ENCODE results near the gene CD74. TPM values are rescaled to one million over a fixed set of nuclear protein-coding genes. Genes with fewer than 3 reads are reported as not detected.

Gene CD74
- polyA plus RNA-seq, 1 donor from 2014 or later: not detected

DNA sequence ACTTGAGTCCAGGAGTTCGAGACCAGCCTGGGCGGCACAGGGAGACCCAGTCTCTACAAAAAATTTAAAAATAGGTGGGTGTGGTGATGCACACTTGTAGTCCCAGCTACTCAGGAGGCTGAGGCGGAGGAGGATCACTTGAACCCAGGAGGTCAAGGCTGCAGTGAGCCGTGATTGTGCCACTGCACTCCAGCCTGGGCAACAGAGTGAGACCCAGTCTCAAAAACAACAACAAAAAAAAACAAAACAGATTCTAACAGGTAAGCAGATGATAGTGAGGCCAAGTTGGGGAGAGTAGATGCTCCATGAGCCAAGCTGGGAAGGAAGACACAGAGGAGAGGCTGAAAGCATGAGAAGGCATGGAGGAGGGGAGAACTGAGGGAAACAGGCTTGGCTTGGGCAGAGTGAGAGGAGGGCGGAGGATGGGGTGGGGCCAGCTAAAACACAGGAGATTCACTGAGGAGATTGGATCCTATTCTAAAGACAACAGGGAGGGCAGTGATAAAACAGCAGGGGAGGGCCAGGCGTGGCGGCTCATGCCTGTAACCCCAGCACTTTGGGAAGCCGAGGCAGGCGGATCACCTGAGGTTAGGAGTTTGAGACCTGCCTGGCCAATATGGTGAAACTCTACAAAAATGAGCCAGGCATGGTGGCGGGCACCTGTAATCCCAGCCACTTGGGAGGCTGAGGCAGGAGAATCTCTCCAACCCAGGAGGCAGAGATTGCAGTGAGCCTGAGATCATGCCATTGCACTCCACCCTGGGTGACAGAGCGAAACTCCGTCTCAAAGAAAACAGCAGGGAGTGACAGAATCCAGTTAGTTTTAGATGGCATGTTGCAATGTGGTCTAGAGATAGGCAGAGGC lies 28.5 kb upstream of the CD74 start:
- no peak overlapping the region for H3K27ac ChIP-seq (ENCODE audit: low read length)
- H3K9ac ChIP-seq (ENCODE audit: low read length): no peak overlapping the region
- no peak overlapping the region for H2AFZ ChIP-seq (ENCODE audit: low read depth, low read length)
- TF ChIP-seq POLR2AphosphoS5 (IDR thresholded peaks at IDR 0.05) (no peak), RAD21 (conservative IDR thresholded peaks at IDR 0.05) (no peak), EZH2 (IDR thresholded peaks at IDR 0.05; ENCODE audit: borderline replicate concordance, insufficient read depth, low read length, poor library complexity, severe bottlenecking) (no peak), EP300 (conservative IDR thresholded peaks at IDR 0.05; ENCODE audit: poor library complexity, severe bottlenecking) (no peak), TAF1 (IDR thresholded peaks at IDR 0.05; ENCODE audit: low read depth) (no peak), SMC3 (conservative IDR thresholded peaks at IDR 0.05; ENCODE audit: poor library complexity) (no peak), MXI1 (conservative IDR thresholded peaks at IDR 0.05; ENCODE audit: poor library complexity, severe bottlenecking) (no peak)
- TF ChIP-seq, protein P1, sequence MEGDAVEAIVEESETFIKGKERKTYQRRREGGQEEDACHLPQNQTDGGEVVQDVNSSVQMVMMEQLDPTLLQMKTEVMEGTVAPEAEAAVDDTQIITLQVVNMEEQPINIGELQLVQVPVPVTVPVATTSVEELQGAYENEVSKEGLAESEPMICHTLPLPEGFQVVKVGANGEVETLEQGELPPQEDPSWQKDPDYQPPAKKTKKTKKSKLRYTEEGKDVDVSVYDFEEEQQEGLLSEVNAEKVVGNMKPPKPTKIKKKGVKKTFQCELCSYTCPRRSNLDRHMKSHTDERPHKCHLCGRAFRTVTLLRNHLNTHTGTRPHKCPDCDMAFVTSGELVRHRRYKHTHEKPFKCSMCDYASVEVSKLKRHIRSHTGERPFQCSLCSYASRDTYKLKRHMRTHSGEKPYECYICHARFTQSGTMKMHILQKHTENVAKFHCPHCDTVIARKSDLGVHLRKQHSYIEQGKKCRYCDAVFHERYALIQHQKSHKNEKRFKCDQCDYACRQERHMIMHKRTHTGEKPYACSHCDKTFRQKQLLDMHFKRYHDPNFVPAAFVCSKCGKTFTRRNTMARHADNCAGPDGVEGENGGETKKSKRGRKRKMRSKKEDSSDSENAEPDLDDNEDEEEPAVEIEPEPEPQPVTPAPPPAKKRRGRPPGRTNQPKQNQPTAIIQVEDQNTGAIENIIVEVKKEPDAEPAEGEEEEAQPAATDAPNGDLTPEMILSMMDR (IDR thresholded peaks at IDR 0.05; ENCODE audit: poor library complexity, severe bottlenecking): no peak
- TF ChIP-seq, protein P2, sequence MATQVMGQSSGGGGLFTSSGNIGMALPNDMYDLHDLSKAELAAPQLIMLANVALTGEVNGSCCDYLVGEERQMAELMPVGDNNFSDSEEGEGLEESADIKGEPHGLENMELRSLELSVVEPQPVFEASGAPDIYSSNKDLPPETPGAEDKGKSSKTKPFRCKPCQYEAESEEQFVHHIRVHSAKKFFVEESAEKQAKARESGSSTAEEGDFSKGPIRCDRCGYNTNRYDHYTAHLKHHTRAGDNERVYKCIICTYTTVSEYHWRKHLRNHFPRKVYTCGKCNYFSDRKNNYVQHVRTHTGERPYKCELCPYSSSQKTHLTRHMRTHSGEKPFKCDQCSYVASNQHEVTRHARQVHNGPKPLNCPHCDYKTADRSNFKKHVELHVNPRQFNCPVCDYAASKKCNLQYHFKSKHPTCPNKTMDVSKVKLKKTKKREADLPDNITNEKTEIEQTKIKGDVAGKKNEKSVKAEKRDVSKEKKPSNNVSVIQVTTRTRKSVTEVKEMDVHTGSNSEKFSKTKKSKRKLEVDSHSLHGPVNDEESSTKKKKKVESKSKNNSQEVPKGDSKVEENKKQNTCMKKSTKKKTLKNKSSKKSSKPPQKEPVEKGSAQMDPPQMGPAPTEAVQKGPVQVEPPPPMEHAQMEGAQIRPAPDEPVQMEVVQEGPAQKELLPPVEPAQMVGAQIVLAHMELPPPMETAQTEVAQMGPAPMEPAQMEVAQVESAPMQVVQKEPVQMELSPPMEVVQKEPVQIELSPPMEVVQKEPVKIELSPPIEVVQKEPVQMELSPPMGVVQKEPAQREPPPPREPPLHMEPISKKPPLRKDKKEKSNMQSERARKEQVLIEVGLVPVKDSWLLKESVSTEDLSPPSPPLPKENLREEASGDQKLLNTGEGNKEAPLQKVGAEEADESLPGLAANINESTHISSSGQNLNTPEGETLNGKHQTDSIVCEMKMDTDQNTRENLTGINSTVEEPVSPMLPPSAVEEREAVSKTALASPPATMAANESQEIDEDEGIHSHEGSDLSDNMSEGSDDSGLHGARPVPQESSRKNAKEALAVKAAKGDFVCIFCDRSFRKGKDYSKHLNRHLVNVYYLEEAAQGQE (IDR thresholded peaks at IDR 0.05; ENCODE audit: borderline replicate concordance): no peak
- H3F3A ChIP-seq (ENCODE audit: insufficient read depth, low read length, poor library complexity, severe bottlenecking): no peaks in the 10 kb centered on the region
- no peaks in the 10 kb centered on the region for H3K9me2 ChIP-seq (ENCODE audit: insufficient read depth, low read length)
- no peaks in the 10 kb centered on the region for H3K9me3 ChIP-seq (ENCODE audit: low read length)
- H3K27me3 ChIP-seq (ENCODE audit: insufficient read depth, low read depth, low read length): no peaks in the 10 kb centered on the region
- H4K20me1 ChIP-seq (ENCODE audit: insufficient read depth): no peaks in the 10 kb centered on the region
- H3K4me2 ChIP-seq (ENCODE audit: low read length): no peak overlapping the region
- H3K79me2 ChIP-seq (replicated peaks; ENCODE audit: insufficient read depth, low read length): no peaks in the 10 kb centered on the region
- no peaks in the 10 kb centered on the region for H3K36me3 ChIP-seq (ENCODE audit: insufficient read depth, low read length)
- H3K4me3 ChIP-seq (ENCODE audit: low read length): no peak overlapping the region

DNA sequence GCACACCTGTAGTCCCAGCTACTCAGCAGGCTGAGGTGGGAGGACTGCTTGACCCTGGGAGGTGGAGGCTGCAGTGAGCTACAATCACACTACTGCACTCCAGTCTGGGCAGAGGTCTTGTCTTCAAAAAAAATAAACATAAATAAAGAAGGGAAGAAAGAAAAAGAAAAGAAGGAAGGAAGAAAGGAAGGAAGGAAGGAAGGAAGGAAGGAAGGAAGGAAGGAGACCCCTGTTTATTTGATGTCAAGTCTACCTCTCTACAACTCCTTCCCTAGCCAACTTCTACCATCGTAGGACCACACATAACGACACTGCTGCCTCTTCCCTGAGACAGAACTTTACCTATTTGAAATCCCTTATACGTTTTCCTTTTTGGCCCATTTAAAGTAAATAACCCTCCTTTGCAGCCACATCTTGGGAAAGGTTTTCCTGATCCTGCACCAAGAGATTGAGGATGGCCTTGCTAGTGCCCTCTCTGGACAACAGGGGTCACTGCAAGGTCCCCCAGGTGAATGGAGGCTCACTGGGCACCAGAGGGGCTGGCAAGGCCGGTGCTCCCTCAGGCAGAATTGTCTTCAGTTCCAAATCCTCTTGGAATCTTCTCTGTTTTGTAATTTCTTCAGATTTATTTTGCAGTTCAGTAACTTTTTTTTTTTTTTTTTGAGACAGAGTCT lies 26.3 kb upstream of the CD74 start:
- H3K9me3 ChIP-seq (ENCODE audit: low read length): no peaks in the 10 kb centered on the region
- no peak overlapping the region for H3K4me2 ChIP-seq (ENCODE audit: low read length)
- H3K36me3 ChIP-seq (ENCODE audit: insufficient read depth, low read length): no peaks in the 10 kb centered on the region
- H3K79me2 ChIP-seq (replicated peaks; ENCODE audit: insufficient read depth, low read length): no peaks in the 10 kb centered on the region
- H3K9me2 ChIP-seq (ENCODE audit: insufficient read depth, low read length): no peaks in the 10 kb centered on the region
- H2AFZ ChIP-seq (ENCODE audit: low read depth, low read length): no peak overlapping the region
- no peaks in the 10 kb centered on the region for H3F3A ChIP-seq (ENCODE audit: insufficient read depth, low read length, poor library complexity, severe bottlenecking)
- H3K4me3 ChIP-seq (ENCODE audit: low read length): no peak overlapping the region
- H3K9ac ChIP-seq (ENCODE audit: low read length): no peak overlapping the region
- TF ChIP-seq, protein P1 (IDR thresholded peaks at IDR 0.05; ENCODE audit: poor library complexity, severe bottlenecking): no peak
- TF ChIP-seq RAD21 (conservative IDR thresholded peaks at IDR 0.05) (no peak), EZH2 (IDR thresholded peaks at IDR 0.05; ENCODE audit: borderline replicate concordance, insufficient read depth, low read length, poor library complexity, severe bottlenecking) (no peak), TAF1 (IDR thresholded peaks at IDR 0.05; ENCODE audit: low read depth) (no peak), MXI1 (conservative IDR thresholded peaks at IDR 0.05; ENCODE audit: poor library complexity, severe bottlenecking) (no peak), SMC3 (conservative IDR thresholded peaks at IDR 0.05; ENCODE audit: poor library complexity) (no peak), POLR2AphosphoS5 (IDR thresholded peaks at IDR 0.05) (no peak), EP300 (conservative IDR thresholded peaks at IDR 0.05; ENCODE audit: poor library complexity, severe bottlenecking) (no peak)
- TF ChIP-seq, protein P2 (IDR thresholded peaks at IDR 0.05; ENCODE audit: borderline replicate concordance): no peak
- no peaks in the 10 kb centered on the region for H4K20me1 ChIP-seq (ENCODE audit: insufficient read depth)
- no peaks in the 10 kb centered on the region for H3K27me3 ChIP-seq (ENCODE audit: insufficient read depth, low read depth, low read length)
- H3K27ac ChIP-seq (ENCODE audit: low read length): no peak overlapping the region

Data from neural cell (in vitro differentiated cells).